Brain microvascular endothelial cell (primary cell): ENCODE data around the gene ALOXE3.
A peak's percentile ranks its signal among the peaks of the same experiment; 100 is the strongest.

Source experiments
- DNase-seq: peaks from one replicate; pipeline ENCODE4 v3.0.0-alpha.2; 2020
- H3K27ac ChIP-seq: fragments of 250-450 bp; sonication (Bioruptor Pico); 2 replicates; pipeline ENCODE4 v1.5.1; 2020; ENCODE audit warnings: mild to moderate bottlenecking, moderate library complexity
- H3K27me3 ChIP-seq: fragments of 250-450 bp; sonication (Bioruptor Pico); replicated peaks from 2 replicates; pipeline ENCODE4 v1.5.1; 2020; ENCODE audit warnings: mild to moderate bottlenecking
- H3K36me3 ChIP-seq: fragments of 250-450 bp; sonication (Bioruptor Pico); replicated peaks from 2 replicates; pipeline ENCODE4 v1.5.1; 2020; ENCODE audit warnings: mild to moderate bottlenecking
- H3K4me3 ChIP-seq: 2 replicates; pipeline ENCODE4 v1.5.1; 2011; ENCODE audit warnings: low read depth, mild to moderate bottlenecking, control low read depth, low read length, moderate library complexity
- in situ Hi-C: cut with HindIII; loops from 2 replicates; pipeline ENCODE4 v1.10.0; 2017; ENCODE audit warnings: low sequenced_read_pairs, low pct_ligation_motif_present
- TF ChIP-seq, protein P1 (sequence below): IDR thresholded peaks from 2 replicates; pipeline ENCODE4 v1.5.1; 2011; ENCODE audit warnings: low read depth, mild to moderate bottlenecking, moderate library complexity, low read length, control low read depth, inconsistent platforms; ENCODE audit errors: missing control alignments

Gene ALOXE3

DNA sequence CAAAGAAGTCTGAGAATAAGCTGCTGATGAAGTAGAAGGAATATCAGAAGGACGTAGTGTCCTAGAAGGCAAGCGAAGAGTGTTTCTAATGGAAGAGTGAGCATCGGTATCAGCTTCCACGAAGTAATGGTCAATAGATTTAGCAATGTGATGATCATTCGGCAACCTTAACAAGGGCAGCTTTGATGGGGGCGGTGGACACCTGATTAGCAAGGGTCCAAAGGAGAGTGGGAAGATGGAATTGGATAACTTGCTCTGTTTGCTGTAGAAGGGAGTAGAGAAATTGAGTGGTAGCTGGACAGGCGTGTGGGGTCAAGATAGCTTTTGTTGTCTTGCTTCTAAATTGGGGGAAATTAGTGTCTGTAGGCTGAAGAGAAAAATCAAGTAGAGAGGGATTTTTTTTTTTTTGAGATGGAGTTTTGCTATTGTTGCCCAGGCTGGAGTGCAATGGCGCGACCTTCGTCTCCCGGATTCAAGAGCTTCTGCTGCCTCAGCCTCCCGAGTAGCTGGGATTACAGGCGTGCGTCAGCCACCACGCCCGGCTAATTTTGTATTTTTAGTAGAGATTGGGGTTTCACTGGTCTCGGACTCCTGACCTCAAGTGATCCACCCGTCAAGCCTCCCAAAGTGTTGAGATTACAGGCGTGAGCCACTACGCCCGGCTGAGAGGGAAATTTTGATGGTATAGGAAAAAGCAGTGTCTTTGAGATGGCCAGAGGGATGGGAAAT is 19.5 kb upstream of the ALOXE3 start:
- Histone ChIP-seq H3K27me3 (no peaks in the 10 kb centered on the region), H3K27ac (peak overlapping the region; percentile 13), H3K36me3 (peaks cover 31% of the 10 kb centered on the region), H3K4me3 (peak overlapping the region; percentile 47)
- in situ Hi-C loops: no loop called here
- no peak for DNase-seq
- TF ChIP-seq, protein P1, sequence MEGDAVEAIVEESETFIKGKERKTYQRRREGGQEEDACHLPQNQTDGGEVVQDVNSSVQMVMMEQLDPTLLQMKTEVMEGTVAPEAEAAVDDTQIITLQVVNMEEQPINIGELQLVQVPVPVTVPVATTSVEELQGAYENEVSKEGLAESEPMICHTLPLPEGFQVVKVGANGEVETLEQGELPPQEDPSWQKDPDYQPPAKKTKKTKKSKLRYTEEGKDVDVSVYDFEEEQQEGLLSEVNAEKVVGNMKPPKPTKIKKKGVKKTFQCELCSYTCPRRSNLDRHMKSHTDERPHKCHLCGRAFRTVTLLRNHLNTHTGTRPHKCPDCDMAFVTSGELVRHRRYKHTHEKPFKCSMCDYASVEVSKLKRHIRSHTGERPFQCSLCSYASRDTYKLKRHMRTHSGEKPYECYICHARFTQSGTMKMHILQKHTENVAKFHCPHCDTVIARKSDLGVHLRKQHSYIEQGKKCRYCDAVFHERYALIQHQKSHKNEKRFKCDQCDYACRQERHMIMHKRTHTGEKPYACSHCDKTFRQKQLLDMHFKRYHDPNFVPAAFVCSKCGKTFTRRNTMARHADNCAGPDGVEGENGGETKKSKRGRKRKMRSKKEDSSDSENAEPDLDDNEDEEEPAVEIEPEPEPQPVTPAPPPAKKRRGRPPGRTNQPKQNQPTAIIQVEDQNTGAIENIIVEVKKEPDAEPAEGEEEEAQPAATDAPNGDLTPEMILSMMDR: no peak

GRCh38 chr17:8133941-8134340 is 15.6 kb upstream of the ALOXE3 start:
- Histone ChIP-seq H3K4me3 (no peak overlapping the region), H3K36me3 (no peaks in the 10 kb centered on the region), H3K27me3 (no peaks in the 10 kb centered on the region), H3K27ac (no peak overlapping the region)
- in situ Hi-C loops: no loop called here
- no peak for DNase-seq
- TF ChIP-seq, protein P1: no peak

DNA sequence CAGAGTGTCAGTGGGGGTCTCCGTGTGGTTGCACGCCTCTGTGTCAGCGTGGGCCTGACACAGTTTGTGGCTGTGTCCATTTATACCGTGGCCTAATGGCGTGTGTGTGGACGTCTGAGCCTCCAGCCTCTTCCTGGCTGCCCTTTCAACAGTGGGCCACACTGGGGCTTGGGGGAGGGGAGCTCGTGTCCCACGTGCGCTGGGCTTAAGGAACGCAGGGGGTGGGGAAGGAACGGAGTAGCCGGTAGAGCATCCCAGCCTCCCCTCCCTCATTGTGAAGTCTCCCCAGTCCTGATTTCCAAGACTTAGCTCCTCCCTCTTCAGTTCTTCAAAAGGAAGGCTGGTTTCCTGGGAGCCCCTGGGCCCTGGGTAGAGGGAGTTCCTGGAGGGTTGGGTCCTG is 15.1 kb upstream of the ALOXE3 start:
- H3K4me3 ChIP-seq: no peak overlapping the region
- in situ Hi-C loops: no loop called here
- DNase-seq: no peak
- no peak overlapping the region for H3K27ac ChIP-seq
- no peaks in the 10 kb centered on the region for H3K27me3 ChIP-seq
- H3K36me3 ChIP-seq: no peaks in the 10 kb centered on the region
- TF ChIP-seq, protein P1: no peak

DNA sequence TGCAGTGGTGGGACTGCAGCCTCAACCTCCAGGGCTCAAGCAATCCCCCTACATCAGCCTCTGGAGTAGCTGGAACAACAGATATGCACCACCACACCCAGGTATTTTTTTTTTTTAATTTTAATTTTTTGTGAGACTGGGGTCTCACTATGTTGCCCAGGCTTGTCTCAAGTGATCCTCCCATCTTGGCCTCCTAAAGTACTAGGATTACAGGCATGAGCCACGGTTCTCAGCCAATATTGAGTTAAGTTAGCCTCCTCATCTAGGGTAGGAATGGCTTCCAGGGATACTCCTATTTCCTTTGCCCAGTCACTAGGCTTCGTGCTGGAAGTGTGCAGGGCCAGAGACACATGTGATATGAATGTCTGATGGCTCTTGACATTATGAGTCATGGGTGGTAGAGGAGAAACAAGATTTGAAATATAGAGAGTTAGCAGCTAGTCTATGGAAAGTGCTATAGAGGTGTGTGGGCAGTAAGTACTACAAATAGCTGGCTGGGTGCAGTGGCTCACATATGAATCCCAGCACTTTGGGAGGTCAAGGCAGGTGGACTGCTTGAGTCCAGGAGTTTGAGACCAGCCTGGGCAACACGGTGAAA is 13.6 kb upstream of the ALOXE3 start:
- H3K36me3 ChIP-seq: no peaks in the 10 kb centered on the region
- no peak for DNase-seq
- H3K27me3 ChIP-seq: no peaks in the 10 kb centered on the region
- no peak overlapping the region for H3K4me3 ChIP-seq
- TF ChIP-seq, protein P1: no peak
- H3K27ac ChIP-seq: no peak overlapping the region
- in situ Hi-C loops: no loop called here

- no peaks in the 10 kb centered on the region for H3K36me3 ChIP-seq
- no peak overlapping the region for H3K4me3 ChIP-seq
- in situ Hi-C loops: no loop called here
- DNase-seq: no peak
- no peaks in the 10 kb centered on the region for H3K27me3 ChIP-seq
- TF ChIP-seq, protein P1: no peak
- H3K27ac ChIP-seq: no peak overlapping the region
Observed at GRCh38 chr17:8128125-8128784, 9.9 kb upstream of the ALOXE3 start.
